K562 (cell line): Measurements from ENCODE around the gene CCNL1. TPM values are rescaled to one million over a fixed set of nuclear protein-coding genes. Genes with fewer than 3 reads are reported as not detected.

ENCODE experiments used
- CC2D1A ChIP-seq: fragments of 450-650 bp; IDR thresholded peaks from 2 replicates; pipeline ENCODE4 v1.6.1; 2017; ENCODE audit warnings: mild to moderate bottlenecking
- CCAR2 ChIP-seq: fragments of 200-400 bp; formaldehyde crosslinking; IDR thresholded peaks from 2 replicates; pipeline ENCODE4 v1.6.1; 2017; ENCODE audit warnings: mild to moderate bottlenecking, low read depth, low read length
- CHD1 ChIP-seq: fragments of 200-600 bp; sonication (generic); IDR thresholded peaks from one replicate; pipeline ENCODE4 v1.6.1; 2012; ENCODE audit warnings: mild to moderate bottlenecking, moderate library complexity, low read length, inconsistent platforms
- DDX20 ChIP-seq: fragments of 450-650 bp; IDR thresholded peaks from 2 replicates; pipeline ENCODE4 v1.6.1; 2016; ENCODE audit warnings: missing genetic modification characterization, low read depth, mild to moderate bottlenecking, missing compliant biosample characterization, moderate library complexity
- ELF2 ChIP-seq: fragments of 250-450 bp; sonication (Bioruptor Pico); IDR thresholded peaks from 2 replicates; pipeline ENCODE4 v1.5.0; 2021; ENCODE audit warnings: mild to moderate bottlenecking
- HEY1 ChIP-seq: fragments of 250-450 bp; sonication (Bioruptor Pico); IDR thresholded peaks from 2 replicates; pipeline ENCODE4 v1.5.0; 2020; ENCODE audit warnings: mild to moderate bottlenecking, moderate library complexity, borderline replicate concordance
- HIVEP1 ChIP-seq: fragments of 250-450 bp; sonication (Bioruptor Pico); IDR thresholded peaks from 2 replicates; pipeline ENCODE4 v1.4.0; 2020; ENCODE audit warnings: mild to moderate bottlenecking
- HOXB6 ChIP-seq: fragments of 250-450 bp; sonication (Bioruptor Pico); IDR thresholded peaks from 2 replicates; pipeline ENCODE4 v1.5.1; 2022; ENCODE audit warnings: mild to moderate bottlenecking, borderline replicate concordance
- MTF1 ChIP-seq: fragments of 250-450 bp; sonication (Bioruptor Pico); IDR thresholded peaks from 2 replicates; pipeline ENCODE4 v1.9.0; 2021; ENCODE audit warnings: moderate library complexity, mild to moderate bottlenecking, inconsistent platforms, borderline replicate concordance
- NFE2L1 ChIP-seq: fragments of 450-650 bp; IDR thresholded peaks from 2 replicates; pipeline ENCODE4 v1.6.1; 2016; ENCODE audit warnings: missing genetic modification characterization, low read depth, mild to moderate bottlenecking, missing compliant biosample characterization, moderate library complexity, borderline replicate concordance
- SMAD3 ChIP-seq: fragments of 450-650 bp; formaldehyde crosslinking; conservative IDR thresholded peaks from 2 replicates; pipeline ENCODE4 v1.4.0; 2020; ENCODE audit warnings: mild to moderate bottlenecking
- SMARCC2 ChIP-seq: fragments of 450-650 bp; IDR thresholded peaks from 2 replicates; pipeline ENCODE4 v1.6.1; 2017; ENCODE audit warnings: antibody characterized with exemption, moderate library complexity, mild to moderate bottlenecking, low read depth
- XRCC5 ChIP-seq: fragments of 200-400 bp; formaldehyde crosslinking; IDR thresholded peaks from 2 replicates; pipeline ENCODE4 v1.6.1; 2017; ENCODE audit warnings: low read depth, mild to moderate bottlenecking, low read length
- ZNF3 ChIP-seq: fragments of 250-450 bp; sonication (Bioruptor Pico); IDR thresholded peaks from 2 replicates; pipeline ENCODE4 v1.5.0; 2021; ENCODE audit warnings: mild to moderate bottlenecking, moderate library complexity
- ZNF431 ChIP-seq: sonication (generic); formaldehyde crosslinking; IDR thresholded peaks from 2 replicates; pipeline ENCODE4 v1.8.0; 2022; ENCODE audit warnings: mild to moderate bottlenecking, missing genetic modification reagents
- ZSCAN29 ChIP-seq: fragments of 450-650 bp; IDR thresholded peaks from 2 replicates; pipeline ENCODE4 v1.6.1; 2017
- polyA plus RNA-seq, 8 experiments: library from polyadenylated mRNA; depleted of rRNA in 4 of 8; stranded (reverse) in 5 of 8; unstranded in 3 of 8; fragments of >200 nt; fragmentation: Nextera tagmentation in 2 of 8; fragmentation: Illumina TruSeq in 1 of 8; extraction: Ambion mirVana in 2 of 8; extraction: Trizol in 1 of 8; gene quantifications; 2 replicates each; pipeline versions ENCODE4 v1.2.1 to v1.2.3, GENCODE V29; 2011 to 2014; ENCODE audit warnings: inconsistent platforms in 1 of 8, missing spikeins in 1 of 8
- total RNA-seq, 7 experiments: library from RNA; depleted of rRNA in 6 of 7; stranded (reverse); fragments of >200 nt in 6 of 7; fragmentation: Illumina TruSeq in 2 of 7; extraction: Trizol in 2 of 7; gene quantifications; 2 replicates each; pipeline versions ENCODE4 v1.2.1 to v1.2.3, GENCODE V29; 2011 to 2021; ENCODE audit warnings: low replicate concordance in 1 of 7
- TF ChIP-seq, protein P1 (sequence below): fragments of 450-650 bp; formaldehyde crosslinking; IDR thresholded peaks from 2 replicates; pipeline ENCODE4 v1.4.0; 2020; ENCODE audit warnings: mild to moderate bottlenecking, moderate library complexity
- TF ChIP-seq, protein P2 (sequence below): fragments of 250-450 bp; sonication (Bioruptor Pico); IDR thresholded peaks from 2 replicates; pipeline ENCODE4 v1.5.0; 2021; ENCODE audit warnings: mild to moderate bottlenecking, borderline replicate concordance
- TF ChIP-seq, protein P3 (sequence below): fragments of 450-650 bp; formaldehyde crosslinking; IDR thresholded peaks from 2 replicates; pipeline ENCODE4 v1.4.0; 2022; ENCODE audit warnings: missing genetic modification characterization
- TF ChIP-seq, protein P4 (sequence below): sonication (generic); formaldehyde crosslinking; IDR thresholded peaks from 2 replicates; pipeline ENCODE4 v1.8.1; 2023; ENCODE audit warnings: mild to moderate bottlenecking, missing genetic modification reagents

Gene CCNL1
- total and polyA plus RNA-seq, 9 of the 15 experiments (the other 6 are each of a cell fraction or from before 2014, with no cell fraction given), result 16.1 to 186 (median 132) TPM

DNA sequence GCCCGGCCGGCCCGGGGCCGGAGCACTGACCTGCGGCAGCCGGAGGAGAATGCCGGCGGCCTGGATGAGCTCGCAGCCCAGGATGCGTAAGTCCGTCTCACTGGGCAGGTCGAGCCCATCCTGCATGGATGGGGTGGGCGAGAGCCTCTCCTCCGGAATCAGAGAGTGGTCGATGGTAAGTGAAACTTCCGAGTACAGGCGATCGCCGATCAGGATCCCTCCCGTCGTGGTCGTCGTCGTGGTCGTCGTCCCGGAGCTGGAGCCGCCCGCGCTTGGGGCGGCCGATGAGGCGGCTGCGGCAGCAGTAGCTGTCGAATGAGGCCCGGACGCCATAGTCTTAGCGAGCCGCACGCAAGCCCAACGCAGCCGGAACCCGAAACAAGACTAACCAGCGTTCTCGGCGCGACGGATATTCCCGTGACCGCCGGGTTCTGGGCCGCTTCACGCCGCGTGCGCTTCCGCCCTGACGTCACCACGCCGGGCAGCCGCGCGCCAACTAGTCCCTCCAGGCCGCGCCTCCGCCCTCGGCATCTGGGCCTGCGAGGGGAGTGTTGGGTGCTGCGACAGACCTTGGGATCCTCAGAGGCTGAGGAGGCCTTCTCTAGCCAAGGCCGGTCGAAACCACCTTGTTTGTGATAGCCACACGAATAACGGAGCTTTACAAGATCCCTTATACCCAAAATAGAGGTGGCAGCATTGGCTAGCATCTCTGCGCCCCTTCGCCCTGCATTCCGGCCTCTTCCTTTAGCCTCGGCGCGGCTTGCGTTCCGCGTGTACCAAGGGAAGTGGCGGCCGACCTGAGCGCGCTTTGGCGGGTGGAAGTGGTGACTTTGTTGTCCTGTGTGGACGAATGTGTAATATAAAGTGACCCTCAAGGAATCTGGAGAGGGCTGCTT lies at the start of gene CCNL1 (continued):
- TF ChIP-seq HEY1 (CRISPR knock-in tag) (no peak), SMARCC2 (peak; percentile 28; the same call in 1 of the 2 replicates), ZSCAN29 (peak; percentile 69; the same call in 1 of the 2 replicates), CCAR2 (no peak), ZNF431 (CRISPR knock-in tag) (peak; percentile 86), CC2D1A (no peak), NFE2L1 (tag) (no peak), HIVEP1 (CRISPR knock-in tag) (peak; percentile 51), HOXB6 (CRISPR knock-in tag) (no peak), DDX20 (no peak), SMAD3 (CRISPR knock-in tag) (peak; percentile 56; the same call in 1 of the 2 replicates), MTF1 (no peak), XRCC5 (peak; percentile 91), ELF2 (CRISPR knock-in tag) (peak; percentile 84), CHD1 (peak; percentile 54), ZNF3 (CRISPR knock-in tag) (no peak)
- TF ChIP-seq, protein P1, sequence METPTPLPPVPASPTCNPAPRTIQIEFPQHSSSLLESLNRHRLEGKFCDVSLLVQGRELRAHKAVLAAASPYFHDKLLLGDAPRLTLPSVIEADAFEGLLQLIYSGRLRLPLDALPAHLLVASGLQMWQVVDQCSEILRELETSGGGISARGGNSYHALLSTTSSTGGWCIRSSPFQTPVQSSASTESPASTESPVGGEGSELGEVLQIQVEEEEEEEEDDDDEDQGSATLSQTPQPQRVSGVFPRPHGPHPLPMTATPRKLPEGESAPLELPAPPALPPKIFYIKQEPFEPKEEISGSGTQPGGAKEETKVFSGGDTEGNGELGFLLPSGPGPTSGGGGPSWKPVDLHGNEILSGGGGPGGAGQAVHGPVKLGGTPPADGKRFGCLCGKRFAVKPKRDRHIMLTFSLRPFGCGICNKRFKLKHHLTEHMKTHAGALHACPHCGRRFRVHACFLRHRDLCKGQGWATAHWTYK (CRISPR knock-in tag), result peak; percentile 85
- TF ChIP-seq, protein P2, sequence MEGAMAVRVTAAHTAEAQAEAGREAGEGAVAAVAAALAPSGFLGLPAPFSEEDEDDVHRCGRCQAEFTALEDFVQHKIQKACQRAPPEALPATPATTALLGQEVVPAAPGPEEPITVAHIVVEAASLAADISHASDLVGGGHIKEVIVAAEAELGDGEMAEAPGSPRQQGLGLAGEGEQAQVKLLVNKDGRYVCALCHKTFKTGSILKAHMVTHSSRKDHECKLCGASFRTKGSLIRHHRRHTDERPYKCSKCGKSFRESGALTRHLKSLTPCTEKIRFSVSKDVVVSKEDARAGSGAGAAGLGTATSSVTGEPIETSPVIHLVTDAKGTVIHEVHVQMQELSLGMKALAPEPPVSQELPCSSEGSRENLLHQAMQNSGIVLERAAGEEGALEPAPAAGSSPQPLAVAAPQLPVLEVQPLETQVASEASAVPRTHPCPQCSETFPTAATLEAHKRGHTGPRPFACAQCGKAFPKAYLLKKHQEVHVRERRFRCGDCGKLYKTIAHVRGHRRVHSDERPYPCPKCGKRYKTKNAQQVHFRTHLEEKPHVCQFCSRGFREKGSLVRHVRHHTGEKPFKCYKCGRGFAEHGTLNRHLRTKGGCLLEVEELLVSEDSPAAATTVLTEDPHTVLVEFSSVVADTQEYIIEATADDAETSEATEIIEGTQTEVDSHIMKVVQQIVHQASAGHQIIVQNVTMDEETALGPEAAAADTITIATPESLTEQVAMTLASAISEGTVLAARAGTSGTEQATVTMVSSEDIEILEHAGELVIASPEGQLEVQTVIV (CRISPR knock-in tag), result no peak
- TF ChIP-seq, protein P3, sequence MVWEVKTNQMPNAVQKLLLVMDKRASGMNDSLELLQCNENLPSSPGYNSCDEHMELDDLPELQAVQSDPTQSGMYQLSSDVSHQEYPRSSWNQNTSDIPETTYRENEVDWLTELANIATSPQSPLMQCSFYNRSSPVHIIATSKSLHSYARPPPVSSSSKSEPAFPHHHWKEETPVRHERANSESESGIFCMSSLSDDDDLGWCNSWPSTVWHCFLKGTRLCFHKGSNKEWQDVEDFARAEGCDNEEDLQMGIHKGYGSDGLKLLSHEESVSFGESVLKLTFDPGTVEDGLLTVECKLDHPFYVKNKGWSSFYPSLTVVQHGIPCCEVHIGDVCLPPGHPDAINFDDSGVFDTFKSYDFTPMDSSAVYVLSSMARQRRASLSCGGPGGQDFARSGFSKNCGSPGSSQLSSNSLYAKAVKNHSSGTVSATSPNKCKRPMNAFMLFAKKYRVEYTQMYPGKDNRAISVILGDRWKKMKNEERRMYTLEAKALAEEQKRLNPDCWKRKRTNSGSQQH, result no peak
- TF ChIP-seq, protein P4, sequence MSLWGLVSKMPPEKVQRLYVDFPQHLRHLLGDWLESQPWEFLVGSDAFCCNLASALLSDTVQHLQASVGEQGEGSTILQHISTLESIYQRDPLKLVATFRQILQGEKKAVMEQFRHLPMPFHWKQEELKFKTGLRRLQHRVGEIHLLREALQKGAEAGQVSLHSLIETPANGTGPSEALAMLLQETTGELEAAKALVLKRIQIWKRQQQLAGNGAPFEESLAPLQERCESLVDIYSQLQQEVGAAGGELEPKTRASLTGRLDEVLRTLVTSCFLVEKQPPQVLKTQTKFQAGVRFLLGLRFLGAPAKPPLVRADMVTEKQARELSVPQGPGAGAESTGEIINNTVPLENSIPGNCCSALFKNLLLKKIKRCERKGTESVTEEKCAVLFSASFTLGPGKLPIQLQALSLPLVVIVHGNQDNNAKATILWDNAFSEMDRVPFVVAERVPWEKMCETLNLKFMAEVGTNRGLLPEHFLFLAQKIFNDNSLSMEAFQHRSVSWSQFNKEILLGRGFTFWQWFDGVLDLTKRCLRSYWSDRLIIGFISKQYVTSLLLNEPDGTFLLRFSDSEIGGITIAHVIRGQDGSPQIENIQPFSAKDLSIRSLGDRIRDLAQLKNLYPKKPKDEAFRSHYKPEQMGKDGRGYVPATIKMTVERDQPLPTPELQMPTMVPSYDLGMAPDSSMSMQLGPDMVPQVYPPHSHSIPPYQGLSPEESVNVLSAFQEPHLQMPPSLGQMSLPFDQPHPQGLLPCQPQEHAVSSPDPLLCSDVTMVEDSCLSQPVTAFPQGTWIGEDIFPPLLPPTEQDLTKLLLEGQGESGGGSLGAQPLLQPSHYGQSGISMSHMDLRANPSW (CRISPR knock-in tag), result no peak; the same call in none of the 2 replicates
